CD4-positive, CD25-positive, alpha-beta regulatory T cell (primary cell): ENCODE measurements around the gene PTOV1. TPM values are rescaled to one million over a fixed set of nuclear protein-coding genes. Genes with fewer than 3 reads are reported as not detected.

Experiments used
- ATAC-seq, 2 donors: fragments of 150-1000 bp; cut with Tn5 transposase; one replicate each; pipeline ENCODE4 v1.10.0; 2021; ENCODE audit warnings: low read depth in 2 of 2, moderate number of reproducible peaks in 2 of 2, moderate library complexity in 1 of 2
- DNase-seq, 3 donors: peaks; one replicate each; pipeline versions ENCODE4 v3.0.0 to v3.0.0-alpha.2; 2012 to 2022; ENCODE audit warnings: mixed read lengths in 1 of 3
- H3K27ac ChIP-seq: one replicate; pipeline ENCODE4 v1.7.0; 2013; ENCODE audit warnings: mild to moderate bottlenecking, low read length; ENCODE audit not compliant: insufficient read depth, poor library complexity, severe bottlenecking
- H3K27me3 ChIP-seq: one replicate; pipeline ENCODE4 v1.7.0; 2013; ENCODE audit warnings: low read length; ENCODE audit not compliant: control insufficient read depth, insufficient read depth
- H3K36me3 ChIP-seq: one replicate; pipeline ENCODE4 v1.7.0; 2013; ENCODE audit warnings: mild to moderate bottlenecking, low read length, moderate library complexity; ENCODE audit not compliant: control insufficient read depth, insufficient read depth
- H3K4me1 ChIP-seq: 2 replicates; pipeline ENCODE4 v1.7.0; 2013; ENCODE audit warnings: mild to moderate bottlenecking, low read length; ENCODE audit not compliant: insufficient read depth, control insufficient read depth, poor library complexity, severe bottlenecking
- H3K4me3 ChIP-seq: one replicate; pipeline ENCODE4 v1.7.0; 2013; ENCODE audit warnings: low read depth, mild to moderate bottlenecking, low read length, moderate library complexity
- H3K9me3 ChIP-seq, 2 experiments: 1 replicate in 1 of 2; 2 replicates in 1 of 2; pipeline ENCODE4 v1.7.0; 2013; ENCODE audit warnings: low read length in 2 of 2, mild to moderate bottlenecking in 1 of 2, moderate library complexity in 1 of 2; ENCODE audit not compliant: control insufficient read depth in 2 of 2
- H3K27ac Mint-ChIP-seq, 3 donors: one replicate each; pipeline ENCODE4 v1.8.0; 2020 to 2022; ENCODE audit warnings: mild to moderate bottlenecking in 3 of 3, mixed read lengths in 3 of 3, moderate library complexity in 2 of 3
- H3K27me3 Mint-ChIP-seq: one replicate; pipeline ENCODE4 v1.8.0; 2022; ENCODE audit warnings: mild to moderate bottlenecking, mixed read lengths
- H3K36me3 Mint-ChIP-seq: one replicate; pipeline ENCODE4 v1.8.0; 2020; ENCODE audit warnings: mixed read lengths
- H3K4me1 Mint-ChIP-seq, 4 donors: one replicate each; pipeline ENCODE4 v1.8.0; 2020 to 2022; ENCODE audit warnings: mixed read lengths in 4 of 4, mild to moderate bottlenecking in 1 of 4
- H3K4me3 Mint-ChIP-seq, 4 donors: one replicate each; pipeline ENCODE4 v1.8.0; 2020 to 2022; ENCODE audit warnings: mild to moderate bottlenecking in 4 of 4, mixed read lengths in 4 of 4, moderate library complexity in 3 of 4
- H3K9me3 Mint-ChIP-seq, 7 donors: one replicate each; pipeline ENCODE4 v1.8.0; 2020 to 2022; ENCODE audit warnings: mixed read lengths in 7 of 7, mild to moderate bottlenecking in 3 of 7, moderate library complexity in 2 of 7
- polyA plus RNA-seq, 4 donors: library from polyadenylated mRNA; unstranded; fragments of 300-500 nt; fragmentation: Illumina TruSeq; gene quantifications; one replicate each; pipeline ENCODE4 v1.2.3, GENCODE V29; 2021
- total RNA-seq: library from RNA; stranded (reverse); gene quantifications from one replicate; pipeline ENCODE4 v1.2.3, GENCODE V29; 2022

The PTOV1 gene
- total and polyA plus RNA-seq, 5 donors from 2014 or later = 26.8 to 116 (median 37.1) TPM

DNA sequence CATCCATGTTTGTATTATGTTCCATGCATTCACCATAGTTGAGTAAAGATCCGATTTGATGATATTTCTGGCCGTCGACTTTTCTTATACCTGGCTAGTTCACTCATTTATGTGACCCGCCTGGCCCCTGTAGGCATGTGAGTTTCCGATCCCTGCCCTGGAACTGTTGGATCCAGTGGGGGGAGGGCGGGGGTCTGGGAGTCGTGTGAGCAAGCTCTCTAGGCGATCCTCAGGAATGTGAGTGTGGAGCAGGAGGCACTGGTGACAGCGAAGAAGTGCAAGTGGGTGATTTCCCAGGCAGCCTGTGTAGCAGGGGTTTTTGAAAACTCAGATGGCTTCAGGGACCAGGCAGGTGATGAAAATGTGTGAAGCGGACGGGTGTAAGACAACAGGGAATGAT, 10.6 kb upstream of the PTOV1 start:
- no peaks in the 10 kb centered on the region for H3K4me1 ChIP-seq
- peaks cover 30% of the 10 kb centered on the region for H3K36me3 ChIP-seq
- H3K27me3 ChIP-seq = no peaks in the 10 kb centered on the region
- Mint-ChIP-seq H3K9me3 (no peaks in the 10 kb centered on the region), H3K27ac (no peak overlapping the region), H3K4me3 (no peak overlapping the region), H3K27me3 (no peaks in the 10 kb centered on the region), H3K36me3 (peaks cover 7% of the 10 kb centered on the region), H3K4me1 (no peaks in the 10 kb centered on the region)
- no peak overlapping the region for H3K4me3 ChIP-seq
- no peak overlapping the region for H3K27ac ChIP-seq
- DNase-seq (no peak), ATAC-seq (no peak)
- no peaks in the 10 kb centered on the region for H3K9me3 ChIP-seq

DNA sequence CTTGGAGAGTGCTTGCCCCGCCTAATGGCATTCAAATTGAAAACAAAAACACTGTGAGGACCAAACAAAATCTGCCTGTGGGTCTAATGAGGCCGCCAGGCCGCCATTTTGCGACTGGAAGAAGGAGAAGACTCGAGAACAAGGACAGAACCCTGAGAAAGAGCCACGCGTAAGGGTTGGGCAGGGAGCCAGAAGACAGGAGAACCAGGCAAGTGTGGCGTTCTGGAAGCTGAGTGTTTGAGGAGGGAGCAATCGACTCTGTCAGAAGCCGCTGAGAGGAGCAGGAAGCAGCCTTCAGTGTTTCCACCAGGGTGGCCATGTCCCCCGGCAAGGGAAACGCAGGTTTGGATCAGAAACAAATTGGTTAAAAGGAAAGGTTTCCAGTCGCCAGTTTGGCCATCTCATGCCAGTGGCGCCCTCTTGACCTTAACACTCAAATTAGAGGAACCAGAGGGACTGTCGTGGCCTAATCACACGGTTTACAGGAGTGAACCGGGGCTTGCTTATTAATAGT, 10.2 kb upstream of the PTOV1 start:
- Mint-ChIP-seq H3K36me3 (peaks cover 7% of the 10 kb centered on the region), H3K9me3 (no peaks in the 10 kb centered on the region), H3K4me3 (peak overlapping the region in 1 of 4 donors; percentile 52), H3K4me1 (no peaks in the 10 kb centered on the region), H3K27ac (no peak overlapping the region), H3K27me3 (no peaks in the 10 kb centered on the region)
- DNase-seq (no peak), ATAC-seq (no peak)
- H3K27me3 ChIP-seq = no peaks in the 10 kb centered on the region
- H3K9me3 ChIP-seq = no peaks in the 10 kb centered on the region
- no peak overlapping the region for H3K4me3 ChIP-seq
- H3K27ac ChIP-seq = no peak overlapping the region
- no peaks in the 10 kb centered on the region for H3K4me1 ChIP-seq
- peaks cover 27% of the 10 kb centered on the region for H3K36me3 ChIP-seq

GRCh38 chr19:49843265-49843664, 7.7 kb upstream of the PTOV1 start:
- H3K27ac Mint-ChIP-seq = no peak overlapping the region

DNA sequence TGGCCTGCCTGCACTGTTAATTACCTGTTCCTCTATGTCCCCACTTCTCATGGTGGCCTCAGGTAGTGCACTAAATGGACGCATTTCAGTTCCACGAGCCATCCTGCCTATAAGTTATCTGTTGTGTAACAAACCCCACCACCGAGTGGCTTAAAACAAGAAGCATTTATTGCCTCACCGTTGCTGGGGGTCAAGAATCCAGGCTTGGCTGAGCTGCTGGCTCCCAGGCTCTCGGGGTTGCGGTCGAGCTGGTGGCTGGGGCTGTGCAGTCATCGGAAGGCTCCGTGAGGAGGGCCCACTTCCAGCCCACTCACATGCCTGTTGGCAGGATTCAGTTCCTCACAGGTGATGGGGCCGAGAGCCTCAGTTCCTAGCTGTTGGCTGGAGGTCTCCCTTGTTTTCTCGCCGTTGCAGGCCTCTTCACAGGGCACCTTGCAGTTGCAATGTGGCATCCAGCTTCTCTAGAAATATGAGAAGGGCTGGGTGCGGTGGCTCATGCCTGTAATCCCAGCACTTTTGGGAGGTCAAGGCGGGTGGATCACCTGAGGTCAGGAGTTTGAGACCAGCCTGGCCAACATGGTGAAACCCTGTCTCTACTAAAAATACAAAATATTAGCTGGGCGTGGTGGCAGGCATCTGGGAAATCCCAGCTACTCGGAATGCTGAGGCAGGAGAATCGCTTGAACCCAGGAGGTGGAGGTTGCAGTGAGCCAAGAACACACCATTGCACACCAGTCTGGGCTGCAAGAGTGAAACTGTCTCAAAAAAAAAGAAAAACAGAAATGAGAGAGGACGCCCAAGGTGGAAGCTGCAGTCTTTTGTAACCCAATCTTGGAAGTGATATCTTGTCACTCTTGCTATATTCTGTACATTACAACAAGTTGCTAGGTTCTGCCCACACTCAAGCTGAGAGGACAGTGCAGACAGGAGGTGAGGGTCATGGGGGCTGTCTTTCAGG, 6.5 kb upstream of the PTOV1 start:
- no peak overlapping the region for H3K27ac ChIP-seq
- no peaks in the 10 kb centered on the region for H3K9me3 ChIP-seq
- Mint-ChIP-seq H3K27me3 (no peaks in the 10 kb centered on the region), H3K36me3 (no peaks in the 10 kb centered on the region), H3K4me1 (peaks cover 0 to 16% (median 14%) of the 10 kb centered on the region in 4 donors), H3K27ac (no peak overlapping the region), H3K4me3 (peak overlapping the region in 1 of 4 donors; percentile 10), H3K9me3 (peaks cover 0 to 2% (median 0%) of the 10 kb centered on the region in 7 donors)
- no peak for ATAC-seq
- peaks cover 4% of the 10 kb centered on the region for H3K36me3 ChIP-seq
- no peak overlapping the region for H3K4me3 ChIP-seq
- no peak for DNase-seq
- no peaks in the 10 kb centered on the region for H3K4me1 ChIP-seq
- H3K27me3 ChIP-seq = no peaks in the 10 kb centered on the region

More at GRCh38 chr19:49843265-49843664, 7.7 kb upstream of the PTOV1 start:
- no peak for DNase-seq
- Mint-ChIP-seq H3K4me3 (no peak overlapping the region), H3K36me3 (peaks cover 7% of the 10 kb centered on the region), H3K27me3 (no peaks in the 10 kb centered on the region), H3K4me1 (peaks cover 0 to 6% (median 4%) of the 10 kb centered on the region in 4 donors), H3K9me3 (peaks cover 0 to 1% (median 0%) of the 10 kb centered on the region in 7 donors)
- Histone ChIP-seq H3K27me3 (no peaks in the 10 kb centered on the region), H3K4me3 (no peak overlapping the region), H3K27ac (no peak overlapping the region), H3K36me3 (peaks cover 13% of the 10 kb centered on the region), H3K4me1 (no peaks in the 10 kb centered on the region), H3K9me3 (no peaks in the 10 kb centered on the region)
- peak in 1 of 2 donors; percentile 42 for ATAC-seq

- Histone ChIP-seq H3K9me3 (no peaks in the 10 kb centered on the region), H3K27me3 (no peaks in the 10 kb centered on the region), H3K27ac (no peak overlapping the region), H3K36me3 (no peaks in the 10 kb centered on the region), H3K4me3 (no peak overlapping the region), H3K4me1 (peaks cover 5% of the 10 kb centered on the region)
- Mint-ChIP-seq H3K27me3 (no peaks in the 10 kb centered on the region), H3K4me3 (no peak overlapping the region), H3K27ac (no peak overlapping the region), H3K36me3 (no peaks in the 10 kb centered on the region), H3K4me1 (peaks cover 7 to 26% (median 21%) of the 10 kb centered on the region in 4 donors), H3K9me3 (peaks cover 0 to 2% (median 0%) of the 10 kb centered on the region in 7 donors)
- ATAC-seq (no peak), DNase-seq (no peak)
Observed at GRCh38 chr19:49845414-49845813, 5.5 kb upstream of the PTOV1 start.

DNA sequence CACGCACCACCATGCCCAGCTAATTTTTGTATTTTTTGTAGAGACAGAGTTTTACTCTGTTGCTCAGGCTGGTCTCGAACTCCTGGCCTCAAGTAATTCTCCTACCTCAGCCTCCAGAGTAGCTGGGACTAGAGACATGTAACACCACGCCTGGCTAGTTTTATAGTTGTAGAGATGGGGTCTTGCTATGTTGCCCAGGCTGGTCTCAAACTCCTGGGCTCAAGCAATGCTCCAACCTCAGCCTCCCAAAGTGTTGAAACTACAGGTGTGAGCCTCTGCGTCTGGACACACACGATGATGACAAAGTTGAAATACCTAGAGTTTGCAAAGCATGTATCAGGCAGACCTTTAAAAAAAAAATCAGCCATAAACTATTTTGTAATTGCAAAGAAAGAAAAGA, 4.6 kb upstream of the PTOV1 start:
- Histone ChIP-seq H3K9me3 (no peaks in the 10 kb centered on the region), H3K4me3 (no peak overlapping the region), H3K27ac (no peak overlapping the region), H3K4me1 (peaks cover 8% of the 10 kb centered on the region), H3K27me3 (no peaks in the 10 kb centered on the region), H3K36me3 (no peaks in the 10 kb centered on the region)
- Mint-ChIP-seq H3K9me3 (peaks cover 0 to 2% (median 0%) of the 10 kb centered on the region in 7 donors), H3K27me3 (no peaks in the 10 kb centered on the region), H3K4me1 (peaks cover 7 to 30% (median 22%) of the 10 kb centered on the region in 4 donors), H3K4me3 (no peak overlapping the region), H3K36me3 (no peaks in the 10 kb centered on the region), H3K27ac (no peak overlapping the region)
- ATAC-seq (no peak), DNase-seq (no peak)

GRCh38 chr19:49847731-49848696, 2.9 kb upstream of the PTOV1 start:
- Mint-ChIP-seq H3K36me3 (no peaks in the 10 kb centered on the region), H3K4me1 (peaks cover 7 to 40% (median 32%) of the 10 kb centered on the region in 4 donors), H3K27me3 (no peaks in the 10 kb centered on the region), H3K9me3 (peaks cover 0 to 2% (median 0%) of the 10 kb centered on the region in 7 donors), H3K4me3 (peak overlapping the region in 1 of 4 donors; percentile 88), H3K27ac (no peak overlapping the region)
- Histone ChIP-seq H3K4me3 (no peak overlapping the region), H3K27ac (no peak overlapping the region), H3K36me3 (no peaks in the 10 kb centered on the region), H3K27me3 (peaks cover 2% of the 10 kb centered on the region), H3K4me1 (peaks cover 21% of the 10 kb centered on the region), H3K9me3 (no peaks in the 10 kb centered on the region)
- DNase-seq = peak in 1 of 3 donors; percentile 74
- no peak for ATAC-seq
